DND-41 (cell line): Measurements from ENCODE around the gene EPAS1.
A peak's percentile ranks its signal among the peaks of the same experiment; 100 is the strongest.

ENCODE experiments used
- ATAC-seq: fragments of 200-7000 bp; cut with Tn5 transposase; 3 replicates; pipeline ENCODE4 v1.9.1; 2021; ENCODE audit warnings: low read depth; ENCODE audit not compliant: insufficient read depth
- DNase-seq: peaks from one replicate; pipeline ENCODE4 v3.0.0-alpha.2; 2020
- H2AFZ ChIP-seq: 2 replicates; pipeline ENCODE4 v1.6.0; 2012; ENCODE audit warnings: low read depth, low read length
- H3K27ac ChIP-seq: 2 replicates; pipeline ENCODE4 v1.5.1; 2012; ENCODE audit warnings: low read length, inconsistent platforms
- H3K27me3 ChIP-seq: fragments of 200-600 bp; sonication (generic); 2 replicates; pipeline ENCODE4 v1.6.0; 2012; ENCODE audit warnings: low read length, mild to moderate bottlenecking, inconsistent platforms; ENCODE audit not compliant: insufficient read depth, poor library complexity
- H3K36me3 ChIP-seq: 2 replicates; pipeline ENCODE4 v1.5.1; 2012; ENCODE audit warnings: low read length, inconsistent platforms; ENCODE audit not compliant: insufficient read depth
- H3K4me1 ChIP-seq: 2 replicates; pipeline ENCODE4 v1.5.1; 2012; ENCODE audit warnings: mild to moderate bottlenecking, low read length; ENCODE audit not compliant: insufficient read depth
- H3K4me2 ChIP-seq: 2 replicates; pipeline ENCODE4 v1.6.0; 2012; ENCODE audit warnings: mild to moderate bottlenecking, moderate library complexity, low read length, inconsistent platforms; ENCODE audit not compliant: insufficient read depth
- H3K4me3 ChIP-seq, 2 experiments: fragments of 200-600 bp in 1 of 2; shearing (Covaris generic) in 1 of 2; 2 replicates each; pipeline ENCODE4 v1.5.1; 2012 to 2016; ENCODE audit warnings: inconsistent platforms in 2 of 2, low read length in 2 of 2, mild to moderate bottlenecking in 2 of 2, low read depth in 1 of 2, moderate library complexity in 1 of 2
- H3K79me2 ChIP-seq: 2 replicates; pipeline ENCODE4 v1.6.0; 2012; ENCODE audit warnings: low read length, inconsistent platforms; ENCODE audit not compliant: insufficient read depth
- H3K9ac ChIP-seq: 2 replicates; pipeline ENCODE4 v1.6.0; 2012; ENCODE audit warnings: low read depth, mild to moderate bottlenecking, inconsistent platforms, low read length, moderate library complexity
- H3K9me3 ChIP-seq: 2 replicates; pipeline ENCODE4 v1.5.1; 2012; ENCODE audit warnings: low read length, moderate library complexity, mild to moderate bottlenecking, inconsistent platforms; ENCODE audit not compliant: insufficient read depth, severe bottlenecking
- H4K20me1 ChIP-seq: 2 replicates; pipeline ENCODE4 v1.6.0; 2012; ENCODE audit warnings: low read length; ENCODE audit not compliant: insufficient read depth
- EZH2 ChIP-seq: IDR thresholded peaks from 3 replicates; pipeline ENCODE4 v1.6.1; 2012; ENCODE audit warnings: borderline replicate concordance, low read depth, mild to moderate bottlenecking, moderate library complexity, low read length, inconsistent platforms; ENCODE audit not compliant: severe bottlenecking
- TF ChIP-seq, protein P1 (sequence below): IDR thresholded peaks from 2 replicates; pipeline ENCODE4 v1.5.1; 2012; ENCODE audit warnings: borderline replicate concordance, low read length, moderate library complexity, mild to moderate bottlenecking; ENCODE audit not compliant: poor library complexity, severe bottlenecking; ENCODE audit errors: extremely low read depth

EPAS1 gene

DNA sequence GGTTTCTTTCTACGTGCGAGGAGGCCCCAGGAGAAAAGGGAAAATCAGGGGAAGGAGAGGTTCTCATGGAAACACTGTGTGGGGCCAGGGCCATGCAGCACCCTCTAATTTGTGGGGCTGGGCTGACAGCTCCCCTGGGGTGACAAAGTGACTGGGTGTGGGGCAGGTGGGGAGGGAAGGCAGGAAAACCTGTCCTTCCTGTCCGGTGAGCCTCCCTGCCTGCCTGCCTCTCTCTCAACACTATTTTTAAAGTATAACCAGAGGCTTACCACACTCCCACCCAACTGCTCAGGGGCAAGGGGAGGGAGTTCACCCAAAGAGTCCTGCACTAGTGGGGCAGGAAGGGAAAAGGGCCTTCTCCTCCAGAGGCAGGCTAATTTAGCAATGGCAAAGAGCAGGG, 10.5 kb upstream of the EPAS1 start:
- H3K27ac ChIP-seq, result no peak overlapping the region
- H3K4me3 ChIP-seq, result no peak overlapping the region
- H3K36me3 ChIP-seq, result no peaks in the 10 kb centered on the region
- H3K9ac ChIP-seq, result no peak overlapping the region
- no peak overlapping the region for H2AFZ ChIP-seq
- DNase-seq (no peak), ATAC-seq (peak; percentile 63)
- no peak overlapping the region for H3K4me2 ChIP-seq
- H4K20me1 ChIP-seq, result no peaks in the 10 kb centered on the region
- H3K27me3 ChIP-seq, result no peaks in the 10 kb centered on the region
- no peaks in the 10 kb centered on the region for H3K9me3 ChIP-seq
- TF ChIP-seq, protein P1, sequence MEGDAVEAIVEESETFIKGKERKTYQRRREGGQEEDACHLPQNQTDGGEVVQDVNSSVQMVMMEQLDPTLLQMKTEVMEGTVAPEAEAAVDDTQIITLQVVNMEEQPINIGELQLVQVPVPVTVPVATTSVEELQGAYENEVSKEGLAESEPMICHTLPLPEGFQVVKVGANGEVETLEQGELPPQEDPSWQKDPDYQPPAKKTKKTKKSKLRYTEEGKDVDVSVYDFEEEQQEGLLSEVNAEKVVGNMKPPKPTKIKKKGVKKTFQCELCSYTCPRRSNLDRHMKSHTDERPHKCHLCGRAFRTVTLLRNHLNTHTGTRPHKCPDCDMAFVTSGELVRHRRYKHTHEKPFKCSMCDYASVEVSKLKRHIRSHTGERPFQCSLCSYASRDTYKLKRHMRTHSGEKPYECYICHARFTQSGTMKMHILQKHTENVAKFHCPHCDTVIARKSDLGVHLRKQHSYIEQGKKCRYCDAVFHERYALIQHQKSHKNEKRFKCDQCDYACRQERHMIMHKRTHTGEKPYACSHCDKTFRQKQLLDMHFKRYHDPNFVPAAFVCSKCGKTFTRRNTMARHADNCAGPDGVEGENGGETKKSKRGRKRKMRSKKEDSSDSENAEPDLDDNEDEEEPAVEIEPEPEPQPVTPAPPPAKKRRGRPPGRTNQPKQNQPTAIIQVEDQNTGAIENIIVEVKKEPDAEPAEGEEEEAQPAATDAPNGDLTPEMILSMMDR, result no peak
- no peak for TF ChIP-seq EZH2
- no peaks in the 10 kb centered on the region for H3K79me2 ChIP-seq
- peaks cover 5% of the 10 kb centered on the region for H3K4me1 ChIP-seq

DNA sequence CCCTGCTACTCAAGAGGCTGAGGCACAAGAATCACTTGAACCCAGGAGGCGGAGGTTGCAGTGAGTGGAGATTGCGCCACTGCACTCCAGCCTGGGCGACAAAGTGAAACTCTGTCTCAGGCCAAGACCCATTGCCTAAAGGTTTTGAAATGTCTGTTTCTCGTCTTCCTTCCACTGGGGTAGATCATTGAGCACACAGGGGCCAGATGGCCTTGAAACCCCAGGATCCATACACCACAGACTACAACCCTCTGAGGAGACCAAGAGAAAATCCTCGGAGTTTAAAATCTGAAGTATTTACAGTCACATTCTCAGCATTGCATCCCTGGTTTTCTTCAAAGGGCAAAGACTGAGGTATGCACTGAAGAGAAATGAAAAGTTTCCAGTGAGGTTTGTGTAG, 7.1 kb upstream of the EPAS1 start:
- no peaks in the 10 kb centered on the region for H3K9me3 ChIP-seq
- DNase-seq, result no peak
- H3K4me2 ChIP-seq, result no peak overlapping the region
- no peak overlapping the region for H3K4me3 ChIP-seq
- no peaks in the 10 kb centered on the region for H3K79me2 ChIP-seq
- no peak overlapping the region for H2AFZ ChIP-seq
- no peaks in the 10 kb centered on the region for H3K36me3 ChIP-seq
- H3K9ac ChIP-seq, result no peak overlapping the region
- no peak overlapping the region for H3K27ac ChIP-seq
- peaks cover 5% of the 10 kb centered on the region for H3K4me1 ChIP-seq
- H4K20me1 ChIP-seq, result no peaks in the 10 kb centered on the region
- no peaks in the 10 kb centered on the region for H3K27me3 ChIP-seq
- no peak for TF ChIP-seq EZH2
- TF ChIP-seq, protein P1, result no peak
- ATAC-seq, result no peak

DNA sequence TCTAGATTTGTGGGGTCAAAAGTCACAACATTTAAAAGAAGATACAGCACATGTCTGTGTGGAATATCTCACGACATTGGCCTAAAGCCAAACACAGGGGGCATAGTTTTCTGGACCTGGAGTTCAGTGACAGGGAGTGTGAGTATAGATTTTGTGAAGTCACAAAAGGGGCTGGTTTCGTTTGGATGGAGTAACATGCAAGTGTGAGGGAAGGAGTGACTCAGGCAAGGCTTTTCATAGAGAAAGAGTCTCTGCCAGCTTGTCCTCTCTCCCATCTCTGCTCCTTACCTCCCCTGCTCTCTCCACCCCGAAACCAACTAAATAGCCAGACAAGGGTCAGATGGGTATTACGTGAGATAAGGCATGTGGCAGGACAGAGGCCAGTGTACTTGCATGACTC, 3.7 kb upstream of the EPAS1 start:
- H3K79me2 ChIP-seq, result no peaks in the 10 kb centered on the region
- H2AFZ ChIP-seq, result no peak overlapping the region
- no peak overlapping the region for H3K4me2 ChIP-seq
- H4K20me1 ChIP-seq, result no peaks in the 10 kb centered on the region
- no peak overlapping the region for H3K9ac ChIP-seq
- DNase-seq (no peak), ATAC-seq (no peak)
- H3K27ac ChIP-seq, result no peak overlapping the region
- H3K4me3 ChIP-seq, result no peak overlapping the region
- H3K4me1 ChIP-seq, result peaks cover 19% of the 10 kb centered on the region
- TF ChIP-seq, protein P1, result no peak
- no peak for TF ChIP-seq EZH2
- H3K36me3 ChIP-seq, result no peaks in the 10 kb centered on the region
- H3K27me3 ChIP-seq, result no peaks in the 10 kb centered on the region
- H3K9me3 ChIP-seq, result no peaks in the 10 kb centered on the region

DNA sequence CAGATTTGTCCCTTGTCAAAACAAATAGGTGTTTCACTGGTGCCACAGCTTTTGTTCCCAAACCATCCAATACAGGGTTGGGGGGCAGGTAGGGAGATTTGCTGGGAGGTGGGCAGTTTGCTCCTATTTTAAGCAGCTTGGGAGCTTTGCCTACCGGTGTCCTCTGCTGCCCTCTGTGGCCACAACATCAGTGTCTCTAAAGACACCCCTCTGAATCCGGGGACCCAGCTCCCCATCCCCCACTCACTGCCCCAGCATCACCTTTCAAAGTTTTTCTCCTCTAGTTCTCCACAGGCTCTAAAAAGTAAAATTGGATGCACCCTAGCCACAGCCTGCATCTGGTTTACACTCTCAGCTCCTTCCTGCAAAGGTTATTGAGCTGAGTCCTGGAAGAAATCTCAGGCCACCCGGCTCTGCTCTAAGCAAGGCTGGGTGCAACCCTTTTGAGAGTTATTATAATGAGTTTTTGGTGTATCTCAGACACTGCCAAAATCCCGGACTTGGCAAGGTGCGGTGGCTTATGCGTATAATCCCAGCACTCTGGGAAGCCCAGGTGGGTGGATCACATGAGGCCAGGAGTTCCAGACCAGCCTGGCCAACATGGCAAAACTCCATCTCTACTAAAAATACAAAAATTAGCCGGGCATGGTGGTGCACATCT, 2.9 kb upstream of the EPAS1 start:
- no peak for TF ChIP-seq EZH2
- TF ChIP-seq, protein P1, result peak; percentile 50
- H3K79me2 ChIP-seq, result no peaks in the 10 kb centered on the region
- H3K4me3 ChIP-seq, result no peak overlapping the region
- no peaks in the 10 kb centered on the region for H3K27me3 ChIP-seq
- no peaks in the 10 kb centered on the region for H3K9me3 ChIP-seq
- peaks cover 19% of the 10 kb centered on the region for H3K4me1 ChIP-seq
- ATAC-seq, result no peak
- H3K36me3 ChIP-seq, result no peaks in the 10 kb centered on the region
- peak; percentile 36 for DNase-seq
- no peaks in the 10 kb centered on the region for H4K20me1 ChIP-seq
- no peak overlapping the region for H3K27ac ChIP-seq
- no peak overlapping the region for H3K4me2 ChIP-seq
- H2AFZ ChIP-seq, result no peak overlapping the region
- no peak overlapping the region for H3K9ac ChIP-seq
